ENCODE measurements around the gene CEMIP. TPM values are rescaled to one million over a fixed set of nuclear protein-coding genes. Genes with fewer than 3 reads are reported as not detected.

CEMIP gene
- total and polyA plus RNA-seq, 2 of the 8 experiments (the other 6 are each of a cell fraction or from before 2014, with no cell fraction given), result 0.11 to 0.60 TPM

- TF ChIP-seq CHD7 (IDR thresholded peaks at IDR 0.05; ENCODE audit: insufficient replicate concordance, low read length) (no peak), GABPA (IDR thresholded peaks at IDR 0.05; ENCODE audit: borderline replicate concordance, insufficient read depth, low read length) (no peak), EZH2 (IDR thresholded peaks at IDR 0.05; ENCODE audit: low read depth, low read length, severe bottlenecking) (no peak), KDM5A (IDR thresholded peaks at IDR 0.05; ENCODE audit: low read length) (no peak), BACH1 (IDR thresholded peaks at IDR 0.05; ENCODE audit: low read length) (no peak), SIX5 (IDR thresholded peaks at IDR 0.05; ENCODE audit: low read depth, low read length) (no peak), SAP30 (IDR thresholded peaks at IDR 0.05; ENCODE audit: insufficient read depth, insufficient replicate concordance, low read length) (no peak)
These were observed 212.8 kb downstream of the CEMIP start (continued) for GRCh38 chr15:80992006-80992405.
